SK-N-SH treated with all-trans-retinoic acid at 6 μM for 48 hours (cell line): ENCODE measurements around the gene PDLIM4.

Source experiments
- ATAC-seq: fragments of 200-7000 bp; cut with Tn5 transposase; 3 replicates; pipeline ENCODE4 v1.9.1; 2020; ENCODE audit warnings: mild to moderate bottlenecking, moderate library complexity
- ARNTL ChIP-seq: fragments of 450-650 bp; formaldehyde crosslinking; IDR thresholded peaks from 2 replicates; pipeline ENCODE4 v1.5.0; 2020; ENCODE audit warnings: low read depth, mild to moderate bottlenecking, moderate library complexity, borderline replicate concordance
- BACH2 ChIP-seq: fragments of 250-450 bp; sonication (Bioruptor Pico); IDR thresholded peaks from 2 replicates; pipeline ENCODE4 v1.9.0; 2021; ENCODE audit warnings: mild to moderate bottlenecking, borderline replicate concordance
- CREB5 ChIP-seq: fragments of 250-450 bp; sonication (Bioruptor Pico); IDR thresholded peaks from 2 replicates; pipeline ENCODE4 v1.5.1; 2020; ENCODE audit warnings: low read depth, mild to moderate bottlenecking, moderate library complexity
- CSDC2 ChIP-seq: fragments of 250-450 bp; sonication (Bioruptor Pico); IDR thresholded peaks from 2 replicates; pipeline ENCODE4 v1.5.0; 2020; ENCODE audit warnings: mild to moderate bottlenecking, moderate library complexity
- ESRRG ChIP-seq: fragments of 250-450 bp; sonication (Bioruptor Pico); IDR thresholded peaks from 2 replicates; pipeline ENCODE4 v1.6.1; 2021; ENCODE audit warnings: mild to moderate bottlenecking
- GLIS3 ChIP-seq: fragments of 250-450 bp; sonication (Bioruptor Pico); IDR thresholded peaks from 2 replicates; pipeline ENCODE4 v1.5.0; 2020; ENCODE audit warnings: mild to moderate bottlenecking, moderate library complexity
- ISL1 ChIP-seq: fragments of 250-450 bp; sonication (Bioruptor Pico); IDR thresholded peaks from 2 replicates; pipeline ENCODE4 v2.1.2; 2022; ENCODE audit warnings: mild to moderate bottlenecking, moderate library complexity
- OSR1 ChIP-seq: fragments of 250-450 bp; sonication (Bioruptor Pico); IDR thresholded peaks from 2 replicates; pipeline ENCODE4 v1.8.0; 2022; ENCODE audit warnings: moderate library complexity, mild to moderate bottlenecking, inconsistent platforms
- PATZ1 ChIP-seq: fragments of 250-450 bp; sonication (Bioruptor Pico); IDR thresholded peaks from 2 replicates; pipeline ENCODE4 v1.8.0; 2020; ENCODE audit warnings: mild to moderate bottlenecking, moderate library complexity, borderline replicate concordance
- POU6F1 ChIP-seq: fragments of 250-450 bp; sonication (Bioruptor Pico); IDR thresholded peaks from 2 replicates; pipeline ENCODE4 v1.8.0; 2021; ENCODE audit warnings: low read depth, mild to moderate bottlenecking, moderate library complexity, borderline replicate concordance
- PPARA ChIP-seq: fragments of 250-450 bp; sonication (Bioruptor Pico); IDR thresholded peaks from 2 replicates; pipeline ENCODE4 v1.5.0; 2020; ENCODE audit warnings: mild to moderate bottlenecking, borderline replicate concordance
- RARB ChIP-seq: fragments of 250-450 bp; sonication (Bioruptor Pico); IDR thresholded peaks from 2 replicates; pipeline ENCODE4 v1.8.0; 2021; ENCODE audit warnings: mild to moderate bottlenecking, moderate library complexity
- SNAI2 ChIP-seq: fragments of 250-450 bp; sonication (Bioruptor Pico); IDR thresholded peaks from 2 replicates; pipeline ENCODE4 v1.5.0; 2020; ENCODE audit warnings: mild to moderate bottlenecking, moderate library complexity
- TCF4 ChIP-seq: fragments of 250-450 bp; sonication (Bioruptor Pico); IDR thresholded peaks from 2 replicates; pipeline ENCODE4 v1.8.0; 2021; ENCODE audit warnings: mild to moderate bottlenecking, moderate library complexity, borderline replicate concordance
- TOX ChIP-seq: fragments of 250-450 bp; sonication (Bioruptor Pico); IDR thresholded peaks from 2 replicates; pipeline ENCODE4 v1.8.0; 2021; ENCODE audit warnings: mild to moderate bottlenecking, moderate library complexity, borderline replicate concordance
- TSHZ2 ChIP-seq: fragments of 250-450 bp; sonication (Bioruptor Pico); IDR thresholded peaks from 2 replicates; pipeline ENCODE4 v1.5.0; 2020; ENCODE audit warnings: mild to moderate bottlenecking, moderate library complexity
- ZC3H10 ChIP-seq: fragments of 250-450 bp; sonication (Bioruptor Pico); IDR thresholded peaks from 2 replicates; pipeline ENCODE4 v1.5.1; 2021; ENCODE audit warnings: mild to moderate bottlenecking, moderate library complexity
- ZFP3 ChIP-seq: fragments of 250-450 bp; sonication (Bioruptor Pico); IDR thresholded peaks from 2 replicates; pipeline ENCODE4 v1.5.0; 2020; ENCODE audit warnings: mild to moderate bottlenecking, moderate library complexity
- ZFP30 ChIP-seq: fragments of 450-650 bp; formaldehyde crosslinking; IDR thresholded peaks from 2 replicates; pipeline ENCODE4 v1.5.0; 2022; ENCODE audit warnings: mild to moderate bottlenecking, moderate library complexity
- ZNF565 ChIP-seq: fragments of 450-650 bp; formaldehyde crosslinking; conservative IDR thresholded peaks from 2 replicates; pipeline ENCODE4 v1.5.0; 2020; ENCODE audit warnings: low read depth, mild to moderate bottlenecking, moderate library complexity
- ZNF70 ChIP-seq: fragments of 450-650 bp; formaldehyde crosslinking; IDR thresholded peaks from 2 replicates; pipeline ENCODE4 v1.5.0; 2020; ENCODE audit warnings: mild to moderate bottlenecking, moderate library complexity
- ZNF8 ChIP-seq: fragments of 450-650 bp; formaldehyde crosslinking; IDR thresholded peaks from 2 replicates; pipeline ENCODE4 v1.5.0; 2020; ENCODE audit warnings: mild to moderate bottlenecking, moderate library complexity
- TF ChIP-seq, protein P1 (sequence below): fragments of 250-450 bp; sonication (Bioruptor Pico); IDR thresholded peaks from 2 replicates; pipeline ENCODE4 v1.5.1; 2021; ENCODE audit warnings: mild to moderate bottlenecking, moderate library complexity

PDLIM4 gene

DNA sequence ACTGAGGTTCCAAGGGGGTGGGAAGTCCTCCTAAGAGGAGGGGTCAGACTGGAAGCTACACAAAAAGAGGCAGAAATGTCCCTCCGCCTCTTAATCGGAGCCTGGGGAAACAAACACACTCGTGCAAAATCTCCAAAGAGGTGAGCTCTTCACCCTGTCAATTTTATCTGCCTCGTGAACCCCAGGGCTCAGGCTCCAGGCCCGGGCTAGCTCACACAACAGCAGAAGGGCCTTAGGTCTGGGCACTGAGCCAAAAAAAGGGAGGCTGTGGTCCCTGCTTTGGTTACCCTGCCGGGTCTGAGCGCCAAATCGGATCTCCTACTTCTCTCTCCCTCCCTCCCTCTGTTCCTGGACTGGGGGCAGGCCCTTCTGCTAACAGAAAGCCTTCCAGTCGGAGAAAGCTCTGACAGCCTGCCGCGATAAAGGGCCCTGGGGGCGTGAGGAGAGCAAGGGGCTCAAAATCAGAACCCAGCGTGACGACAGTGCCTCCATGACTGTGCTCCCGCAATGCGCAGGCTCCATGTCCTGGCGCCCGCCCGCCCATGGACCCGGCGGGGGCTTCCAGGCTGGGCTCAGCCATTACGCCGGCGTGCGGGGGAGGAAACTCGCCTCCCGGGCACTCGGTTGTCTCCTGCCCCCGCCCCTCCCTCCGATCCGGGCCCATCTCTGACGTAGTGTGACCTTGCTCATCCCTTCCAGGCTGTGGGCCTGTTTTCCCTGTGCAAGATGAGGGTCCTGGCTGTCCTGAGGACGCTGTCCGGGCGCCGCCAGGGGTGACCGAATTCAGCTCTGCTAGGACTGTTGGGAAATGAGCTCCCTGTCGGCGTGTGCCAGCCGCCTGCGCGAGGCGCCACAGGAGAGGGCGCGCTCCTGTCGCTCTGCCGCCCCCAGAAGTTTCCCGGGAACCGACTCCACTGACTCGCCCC is 35.8 kb downstream of the PDLIM4 start:
- peak; percentile 71 for ATAC-seq
- TF ChIP-seq OSR1 (CRISPR knock-in tag) (no peak), PPARA (no peak), ZFP3 (CRISPR knock-in tag) (0 out of 2 replicates have a peak, but pooled peaks have one; percentile 52), GLIS3 (CRISPR knock-in tag) (no peak; the same call in 1 of the 2 replicates), SNAI2 (CRISPR knock-in tag) (no peak), TSHZ2 (CRISPR knock-in tag) (no peak), POU6F1 (no peak), RARB (peak; percentile 37; the same call in 1 of the 2 replicates), CSDC2 (CRISPR knock-in tag) (no peak), BACH2 (CRISPR knock-in tag) (no peak), ZC3H10 (CRISPR knock-in tag) (no peak), CREB5 (CRISPR knock-in tag) (no peak), ARNTL (no peak), ZNF8 (CRISPR knock-in tag) (peak; percentile 31; the same call in 1 of the 2 replicates), ESRRG (CRISPR knock-in tag) (no peak), TCF4 (no peak), PATZ1 (CRISPR knock-in tag) (peak; percentile 77), ISL1 (no peak), ZNF70 (CRISPR knock-in tag) (no peak), ZFP30 (CRISPR knock-in tag) (no peak), ZNF565 (no peak), TOX (no peak)
- TF ChIP-seq, protein P1, sequence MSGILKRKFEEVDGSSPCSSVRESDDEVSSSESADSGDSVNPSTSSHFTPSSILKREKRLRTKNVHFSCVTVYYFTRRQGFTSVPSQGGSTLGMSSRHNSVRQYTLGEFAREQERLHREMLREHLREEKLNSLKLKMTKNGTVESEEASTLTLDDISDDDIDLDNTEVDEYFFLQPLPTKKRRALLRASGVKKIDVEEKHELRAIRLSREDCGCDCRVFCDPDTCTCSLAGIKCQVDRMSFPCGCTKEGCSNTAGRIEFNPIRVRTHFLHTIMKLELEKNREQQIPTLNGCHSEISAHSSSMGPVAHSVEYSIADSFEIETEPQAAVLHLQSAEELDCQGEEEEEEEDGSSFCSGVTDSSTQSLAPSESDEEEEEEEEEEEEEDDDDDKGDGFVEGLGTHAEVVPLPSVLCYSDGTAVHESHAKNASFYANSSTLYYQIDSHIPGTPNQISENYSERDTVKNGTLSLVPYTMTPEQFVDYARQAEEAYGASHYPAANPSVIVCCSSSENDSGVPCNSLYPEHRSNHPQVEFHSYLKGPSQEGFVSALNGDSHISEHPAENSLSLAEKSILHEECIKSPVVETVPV (CRISPR knock-in tag) = peak; percentile 36

DNA sequence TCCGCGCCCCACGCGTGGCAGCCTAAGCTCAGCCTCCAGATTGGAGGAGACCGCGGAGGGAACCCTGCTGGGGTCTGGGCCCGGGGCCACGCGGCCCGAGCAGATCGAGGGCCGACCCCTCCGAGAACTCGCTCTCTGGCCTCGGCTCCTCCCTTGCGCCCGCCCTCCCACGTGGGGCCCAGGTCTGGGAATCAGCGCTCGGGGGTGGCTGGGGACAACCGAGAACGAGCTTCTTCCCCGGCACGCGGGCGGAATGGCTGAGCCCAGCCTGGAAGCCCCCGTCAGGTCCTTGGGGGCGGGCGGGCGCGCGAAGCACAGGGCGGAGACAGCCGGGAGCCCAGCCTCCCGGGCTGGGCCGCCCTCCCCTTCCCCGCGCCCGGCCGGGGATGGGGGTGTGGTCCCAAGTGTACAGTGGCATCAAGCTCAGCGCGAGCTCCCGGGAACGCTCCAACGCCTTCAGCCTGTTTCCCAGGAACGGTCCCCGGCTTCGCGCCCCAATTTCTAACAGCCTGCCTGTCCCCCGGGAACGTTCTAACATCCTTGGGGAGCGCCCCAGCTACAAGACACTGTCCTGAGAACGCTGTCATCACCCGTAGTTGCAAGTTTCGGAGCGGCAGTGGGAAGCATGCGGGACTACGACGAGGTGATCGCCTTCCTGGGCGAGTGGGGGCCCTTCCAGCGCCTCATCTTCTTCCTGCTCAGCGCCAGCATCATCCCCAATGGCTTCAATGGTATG is 36.7 kb downstream of the PDLIM4 start, which contains the start of gene SLC22A4:
Gene SLC22A4, plus strand, starts transcription at position 403 of the 736 bp plus-strand sequence. Its CDS starts 223 bp downstream, at position 626.
- ATAC-seq = peak; percentile 89
- TF ChIP-seq PATZ1 (CRISPR knock-in tag) = peak; percentile 74; the same call in 1 of the 2 replicates
- TF ChIP-seq TCF4 = peak; percentile 17; the same call in 1 of the 2 replicates
- TF ChIP-seq RARB = no peak
